PC-9 (cell line): ENCODE measurements around the gene MYO1B.

Experiments used
- CTCF ChIP-seq: fragments of 200-600 bp; sonication (generic); conservative IDR thresholded peaks from 2 replicates; pipeline ENCODE4 v1.6.1; 2017; ENCODE audit warnings: mixed run types, antibody characterized with exemption, mild to moderate bottlenecking, moderate library complexity
- EZH2 ChIP-seq: fragments of 200-600 bp; sonication (generic); IDR thresholded peaks from 2 replicates; pipeline ENCODE4 v1.8.0; 2017; ENCODE audit warnings: antibody characterized with exemption, low read depth

GRCh38 chr2:191463790-191464189 lies 218.6 kb downstream of the MYO1B start:
- TF ChIP-seq CTCF (no peak), EZH2 (no peak)
